ENCODE data around the gene ACOX2. TPM values are rescaled to one million over a fixed set of nuclear protein-coding genes. Genes with fewer than 3 reads are reported as not detected.

Gene ACOX2
- total RNA-seq, 1 experiment from 2014 or later: 14.4 TPM

GRCh38 chr3:58566398-58567250 is 29.6 kb upstream of the ACOX2 start:
- TF ChIP-seq CTCF (IDR thresholded peaks at IDR 0.05; ENCODE audit: unreplicated experiment): no peak
- Mint-ChIP-seq H3K27ac (ENCODE audit: low read depth, unreplicated experiment) (no peak overlapping the region), H3K4me1 (ENCODE audit: insufficient read depth, unreplicated experiment) (peaks cover 25% of the 10 kb centered on the region), H3K4me3 (ENCODE audit: unreplicated experiment) (no peak overlapping the region), H3K9me3 (ENCODE audit: unreplicated experiment) (peaks cover 3% of the 10 kb centered on the region), H3K36me3 (ENCODE audit: insufficient read depth, unreplicated experiment) (no peaks in the 10 kb centered on the region), H3K27me3 (ENCODE audit: insufficient read depth, unreplicated experiment) (no peaks in the 10 kb centered on the region)
- intact Hi-C loops (cut with micrococcal nuclease): no loop called here
- ChIA-PET POLR2A (no interaction called here), CTCF (interaction anchor here (0.6 to 16.1 kb wide), 15 partner anchors 8 to 691 kb away, joined by 3 to 358 read pairs (median 4); partner anchors contain the start of gene ACOX2)
- no TSS peak for BruUV-seq (replicated peaks)
- DNase-seq (ENCODE audit: unreplicated experiment): no peak

GRCh38 chr3:58565621-58566397 is 28.8 kb upstream of the ACOX2 start:
- BruUV-seq (replicated peaks): no TSS peak
- Mint-ChIP-seq H3K4me3 (ENCODE audit: unreplicated experiment) (no peak overlapping the region), H3K27me3 (ENCODE audit: insufficient read depth, unreplicated experiment) (no peaks in the 10 kb centered on the region), H3K36me3 (ENCODE audit: insufficient read depth, unreplicated experiment) (no peaks in the 10 kb centered on the region), H3K4me1 (ENCODE audit: insufficient read depth, unreplicated experiment) (peaks cover 25% of the 10 kb centered on the region), H3K9me3 (ENCODE audit: unreplicated experiment) (no peaks in the 10 kb centered on the region), H3K27ac (ENCODE audit: low read depth, unreplicated experiment) (no peak overlapping the region)
- TF ChIP-seq CTCF (IDR thresholded peaks at IDR 0.05; ENCODE audit: unreplicated experiment): no peak
- no peak for DNase-seq (ENCODE audit: unreplicated experiment)
- ChIA-PET POLR2A (no interaction called here), CTCF (interaction anchor here (0.7 to 16.1 kb wide), 6 partner anchors 8 to 73 kb away, joined by 3 to 358 read pairs (median 5); no protein-coding TSS in a partner anchor)
- intact Hi-C loops (cut with micrococcal nuclease): no loop called here

- intact Hi-C loops (cut with micrococcal nuclease): no loop called here
- ChIA-PET CTCF (interaction anchor here (0.5 to 16.1 kb wide), 5 partner anchors 9 to 112 kb away, joined by 3 to 358 read pairs (median 3); no protein-coding TSS in a partner anchor), POLR2A (interaction anchor here (0.8 kb wide), 2 partner anchors 134 to 1001 kb away, joined by 3 read pairs; no protein-coding TSS in a partner anchor)
- TF ChIP-seq CTCF (IDR thresholded peaks at IDR 0.05; ENCODE audit: unreplicated experiment): no peak
- Mint-ChIP-seq H3K27me3 (ENCODE audit: insufficient read depth, unreplicated experiment) (no peaks in the 10 kb centered on the region), H3K4me1 (ENCODE audit: insufficient read depth, unreplicated experiment) (peaks cover 25% of the 10 kb centered on the region), H3K4me3 (ENCODE audit: unreplicated experiment) (no peak overlapping the region), H3K27ac (ENCODE audit: low read depth, unreplicated experiment) (no peak overlapping the region), H3K36me3 (ENCODE audit: insufficient read depth, unreplicated experiment) (no peaks in the 10 kb centered on the region), H3K9me3 (ENCODE audit: unreplicated experiment) (no peaks in the 10 kb centered on the region)
- peak; percentile 57 for DNase-seq (ENCODE audit: unreplicated experiment)
- no TSS peak for BruUV-seq (replicated peaks)
Measured at GRCh38 chr3:58564456-58565160, 27.6 kb upstream of the ACOX2 start.

All from MCF 10A (cell line).